CD4-positive, alpha-beta T cell treated with Interleukin-10 for 1 hour (primary cell): ENCODE results near the gene KIAA1614.

Source experiments
- DNase-seq: peaks from one replicate; pipeline ENCODE4 v3.0.0-alpha.2; 2020

Gene KIAA1614

GRCh38 chr1:180925471-180926051 lies 12.9 kb downstream of the KIAA1614 start:
- DNase-seq = no peak

- no peak for DNase-seq
These were observed 13.7 kb downstream of the KIAA1614 start for GRCh38 chr1:180926164-180926981.

- no peak for DNase-seq
These were observed 14.7 kb downstream of the KIAA1614 start for GRCh38 chr1:180927348-180927747.

DNA sequence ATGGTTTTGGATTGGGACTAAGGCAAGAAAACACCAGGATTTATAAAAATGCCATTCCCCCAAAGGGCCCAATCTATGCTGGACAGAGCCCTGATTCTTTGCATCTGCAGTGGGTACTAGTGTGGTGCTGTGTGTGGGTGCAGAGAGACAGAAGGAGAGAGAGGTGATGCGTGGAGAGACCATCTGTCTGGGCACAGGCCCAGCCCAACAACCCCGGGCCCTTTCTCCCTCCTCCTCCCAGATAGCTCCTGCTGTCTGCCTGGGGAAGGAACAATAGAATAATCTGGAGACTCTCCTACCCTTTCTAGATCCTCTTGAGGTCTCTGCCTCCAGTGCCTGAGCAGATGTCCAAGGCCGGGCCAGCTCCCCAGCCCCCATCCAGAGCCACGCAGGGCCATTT lies 15.1 kb downstream of the KIAA1614 start:
- DNase-seq = no peak

DNA sequence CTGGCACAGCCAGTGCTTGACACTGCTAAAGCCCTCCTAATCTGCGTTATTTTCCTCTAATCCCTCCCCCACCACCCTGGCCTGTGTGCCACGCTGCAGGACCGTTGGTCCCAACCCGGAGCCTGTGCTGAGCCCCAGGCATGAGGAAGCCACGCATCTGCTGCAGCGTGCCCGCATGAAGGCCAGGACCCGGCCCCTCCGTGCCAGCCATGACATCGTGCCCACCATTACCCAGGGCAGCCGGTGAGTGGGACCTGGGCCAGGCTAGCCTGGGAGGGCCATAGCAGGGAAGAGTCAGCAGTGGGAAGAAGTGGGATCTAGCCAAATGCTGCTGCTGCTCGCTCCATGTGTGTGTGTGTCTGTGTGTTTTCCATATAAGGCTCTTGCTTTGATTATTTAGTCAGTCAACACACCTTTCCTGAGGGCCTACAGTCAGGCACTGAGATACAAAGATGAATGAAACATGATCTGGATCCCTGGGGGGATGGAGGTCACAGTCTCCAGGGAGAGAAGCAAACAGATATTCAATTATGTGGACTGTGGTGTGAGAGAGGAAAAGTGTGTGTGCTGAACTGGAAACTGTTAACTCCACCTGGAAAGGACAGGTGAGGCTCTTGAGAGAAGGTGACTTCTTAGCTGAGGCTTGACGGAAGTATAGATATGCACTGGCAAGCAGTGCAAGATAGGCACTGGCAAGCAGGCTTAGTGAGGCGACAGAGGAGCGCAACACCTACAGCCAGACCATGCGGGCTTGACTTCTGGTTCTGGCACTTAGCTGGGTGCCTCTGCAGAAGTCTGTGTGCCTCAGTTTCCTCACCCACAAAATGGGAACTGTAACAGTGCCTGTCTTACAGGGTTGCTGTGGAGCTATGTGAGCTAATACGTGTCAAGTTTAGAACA lies 15.9 kb downstream of the KIAA1614 start:
- DNase-seq = no peak

GRCh38 chr1:180929389-180929788 lies 16.7 kb downstream of the KIAA1614 start:
- no peak for DNase-seq

- no peak for DNase-seq
These were observed 18.0 kb downstream of the KIAA1614 start for GRCh38 chr1:180930687-180931086.

DNA sequence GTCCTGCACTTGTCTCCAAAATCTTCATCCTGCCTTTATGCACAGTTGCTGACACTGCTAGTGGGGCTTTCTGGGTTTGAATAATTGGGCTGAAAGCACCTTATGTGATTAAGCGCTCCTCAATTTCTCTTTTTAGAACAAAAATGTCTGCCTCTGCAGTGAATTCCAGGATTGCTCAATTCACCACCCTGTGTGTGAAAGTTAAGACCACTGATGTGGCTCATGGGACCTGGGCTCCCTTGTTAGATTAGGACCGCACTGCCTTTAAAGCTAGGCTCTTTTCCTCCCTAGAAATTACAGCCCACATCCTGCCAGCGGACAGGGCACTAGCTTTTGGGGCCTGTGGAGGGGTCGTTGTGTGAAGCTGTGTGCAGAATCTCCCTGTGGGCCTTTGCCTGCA lies 18.8 kb downstream of the KIAA1614 start:
- no peak for DNase-seq

GRCh38 chr1:180932378-180932777 lies 19.7 kb downstream of the KIAA1614 start:
- no peak for DNase-seq

DNA sequence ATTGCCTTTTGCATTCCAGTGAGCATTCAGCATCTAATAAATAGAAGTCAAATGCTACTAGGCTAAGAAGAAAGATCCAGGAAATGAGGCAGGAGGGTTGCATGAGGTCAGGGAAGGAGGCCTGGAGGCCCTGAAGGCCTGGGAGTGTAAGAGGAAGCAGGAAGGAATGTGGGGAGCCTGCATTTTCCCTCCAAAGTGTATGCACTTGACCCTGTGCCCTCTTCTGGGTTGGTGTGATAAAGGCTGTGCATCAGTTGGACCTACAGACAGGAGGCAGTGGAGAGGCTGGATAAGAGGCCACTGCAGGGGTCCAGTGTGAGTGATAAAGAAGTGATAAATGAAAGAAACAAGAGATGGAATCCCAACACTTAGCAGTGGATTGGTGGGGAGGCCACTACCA lies 20.4 kb downstream of the KIAA1614 start:
- DNase-seq = no peak

DNA sequence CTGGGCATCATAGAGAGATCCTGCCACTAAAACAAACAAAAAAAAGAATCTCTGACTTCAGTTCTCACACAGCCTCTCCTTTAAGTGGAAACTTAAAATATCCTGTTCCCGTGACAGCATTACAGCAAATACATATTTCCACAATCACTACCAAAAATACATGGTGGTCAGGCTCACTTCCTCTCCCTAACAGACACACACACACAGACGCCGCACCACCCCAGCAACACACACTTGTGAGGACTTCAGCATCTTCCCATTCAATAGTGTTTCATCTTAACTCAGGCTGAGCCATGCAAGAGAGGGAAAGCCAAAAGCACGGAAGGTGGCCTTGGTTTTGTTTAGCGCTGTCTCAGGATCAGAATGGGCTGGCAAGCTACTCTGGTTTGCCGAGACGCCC lies 21.9 kb downstream of the KIAA1614 start:
- no peak for DNase-seq

DNA sequence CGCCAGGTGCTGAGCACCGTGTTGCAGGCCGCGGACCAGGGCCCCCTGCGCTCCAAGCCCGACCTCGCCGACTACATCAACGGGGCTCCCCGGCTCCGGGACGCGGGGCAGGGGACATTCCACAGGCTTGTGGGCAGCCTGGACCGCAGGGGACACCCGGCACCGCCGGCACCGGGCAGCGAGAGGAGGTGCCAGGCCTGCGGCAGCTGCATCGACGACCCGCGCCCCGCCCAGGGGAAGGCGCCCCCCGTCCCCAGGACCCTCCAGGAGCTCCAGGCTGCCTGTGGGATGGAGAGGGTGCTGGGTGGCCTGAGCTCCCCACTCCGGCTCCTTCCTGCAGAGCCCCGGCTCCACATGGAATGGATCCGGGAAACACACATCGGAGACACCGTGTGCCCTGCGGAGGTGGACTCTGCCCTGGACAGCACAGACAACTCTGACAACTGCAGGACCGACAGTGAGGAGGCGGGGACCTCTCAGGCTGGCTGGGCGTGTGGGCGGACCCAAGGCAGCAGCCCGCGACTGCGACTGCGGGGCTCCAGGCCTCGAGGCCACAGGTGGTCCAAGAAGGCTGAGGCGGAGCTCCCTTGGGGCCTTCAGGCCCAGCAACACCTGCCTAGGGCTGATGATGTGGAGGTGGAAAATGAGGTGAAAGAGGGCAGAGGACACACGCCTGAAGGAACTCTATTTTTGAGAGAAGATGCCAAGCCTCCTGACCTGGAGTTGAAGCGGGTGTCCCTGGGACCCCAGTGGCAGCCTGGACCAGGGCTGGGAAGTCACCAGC lies 22.8 kb downstream of the KIAA1614 start:
- DNase-seq = no peak

GRCh38 chr1:180936110-180937011 lies 23.7 kb downstream of the KIAA1614 start:
- DNase-seq = no peak

DNA sequence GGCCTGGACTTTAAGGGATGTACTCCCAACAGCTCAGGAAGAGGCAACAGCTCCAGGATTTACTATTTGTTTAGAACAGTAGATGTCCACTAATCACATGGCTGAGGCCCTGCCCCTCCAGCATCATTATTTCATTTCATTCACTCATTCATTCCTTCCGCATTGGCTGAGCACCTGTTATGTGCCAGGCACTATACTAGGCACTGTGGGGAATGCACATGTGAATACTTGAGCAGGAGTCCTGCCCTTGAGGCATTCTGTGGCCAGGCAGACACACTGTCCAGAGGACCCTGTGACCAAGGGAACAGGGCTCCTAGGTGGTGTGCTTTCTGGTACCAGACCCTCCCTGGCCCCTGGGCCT lies 24.3 kb downstream of the KIAA1614 start:
- DNase-seq = no peak

GRCh38 chr1:180937624-180938225 lies 25.0 kb downstream of the KIAA1614 start:
- DNase-seq = no peak

DNA sequence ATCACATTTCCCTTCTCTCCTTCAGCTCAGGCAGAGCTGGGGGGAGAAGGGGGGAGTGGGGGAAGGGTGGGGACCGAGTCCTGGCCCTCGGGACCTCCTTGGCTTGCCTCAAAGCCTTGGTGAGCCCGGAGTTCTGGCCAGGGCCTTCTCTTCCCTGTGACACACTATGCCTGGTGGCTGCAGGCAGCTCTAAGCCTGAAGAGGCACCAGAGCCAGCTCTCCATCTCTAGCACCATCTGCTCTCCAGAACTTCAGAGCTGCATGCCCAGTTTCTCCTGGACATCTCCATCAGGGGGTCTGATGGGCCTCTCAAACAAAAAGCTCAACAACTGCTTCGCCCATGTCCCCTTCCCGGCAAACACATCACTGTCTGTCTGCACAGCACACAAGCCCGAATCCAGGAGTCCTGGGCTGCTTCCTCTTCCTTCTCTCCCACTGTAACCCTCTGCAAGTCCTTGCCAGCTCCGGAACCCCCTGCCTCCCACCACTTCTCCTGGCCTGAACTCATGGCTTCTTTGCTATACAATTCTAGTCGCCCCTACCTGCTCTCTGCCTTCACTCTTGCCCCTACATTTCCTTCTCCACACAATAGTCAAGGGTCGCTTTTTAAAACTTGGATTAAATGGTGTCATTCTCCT lies 26.5 kb downstream of the KIAA1614 start:
- DNase-seq = no peak

DNA sequence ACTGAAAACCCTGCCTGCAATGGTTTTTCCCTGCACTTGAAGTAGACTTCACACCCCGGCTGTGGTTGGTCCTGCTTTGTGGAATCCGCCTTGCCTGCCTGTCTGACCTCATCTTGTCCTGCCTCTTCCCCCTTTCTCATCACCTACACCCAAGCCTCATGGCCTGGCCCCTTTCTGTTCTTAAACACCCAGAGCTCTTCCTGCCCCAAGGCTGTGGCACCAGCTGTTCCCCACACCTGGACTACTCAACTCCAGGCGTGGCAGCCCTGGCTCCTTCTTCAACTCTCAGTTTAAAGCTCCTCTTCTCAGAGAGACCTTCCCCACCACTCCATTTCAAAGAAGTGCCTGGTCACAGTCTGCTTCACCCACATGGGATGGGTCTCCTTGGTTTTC lies 27.0 kb downstream of the KIAA1614 start:
- DNase-seq = no peak

DNA sequence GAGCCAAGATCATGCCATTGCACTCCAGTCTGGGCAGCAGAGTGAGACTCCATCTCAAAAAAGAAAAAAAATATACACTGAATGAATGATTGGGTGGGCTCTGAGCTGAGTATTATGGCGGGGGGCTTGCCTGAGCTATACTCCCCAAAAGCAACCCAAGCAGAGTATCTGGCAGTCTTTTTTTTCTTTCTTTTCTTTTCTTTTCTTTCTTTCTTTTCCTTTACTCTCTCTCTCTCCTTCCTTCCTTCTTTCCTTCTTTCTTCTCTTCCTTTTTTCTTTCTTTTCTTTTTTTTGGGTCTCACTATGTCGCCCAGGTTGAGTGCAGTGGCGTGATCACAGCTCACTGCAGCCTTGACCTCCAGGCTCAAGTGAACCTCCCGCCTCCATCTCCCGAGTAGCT lies 27.7 kb downstream of the KIAA1614 start:
- no peak for DNase-seq

DNA sequence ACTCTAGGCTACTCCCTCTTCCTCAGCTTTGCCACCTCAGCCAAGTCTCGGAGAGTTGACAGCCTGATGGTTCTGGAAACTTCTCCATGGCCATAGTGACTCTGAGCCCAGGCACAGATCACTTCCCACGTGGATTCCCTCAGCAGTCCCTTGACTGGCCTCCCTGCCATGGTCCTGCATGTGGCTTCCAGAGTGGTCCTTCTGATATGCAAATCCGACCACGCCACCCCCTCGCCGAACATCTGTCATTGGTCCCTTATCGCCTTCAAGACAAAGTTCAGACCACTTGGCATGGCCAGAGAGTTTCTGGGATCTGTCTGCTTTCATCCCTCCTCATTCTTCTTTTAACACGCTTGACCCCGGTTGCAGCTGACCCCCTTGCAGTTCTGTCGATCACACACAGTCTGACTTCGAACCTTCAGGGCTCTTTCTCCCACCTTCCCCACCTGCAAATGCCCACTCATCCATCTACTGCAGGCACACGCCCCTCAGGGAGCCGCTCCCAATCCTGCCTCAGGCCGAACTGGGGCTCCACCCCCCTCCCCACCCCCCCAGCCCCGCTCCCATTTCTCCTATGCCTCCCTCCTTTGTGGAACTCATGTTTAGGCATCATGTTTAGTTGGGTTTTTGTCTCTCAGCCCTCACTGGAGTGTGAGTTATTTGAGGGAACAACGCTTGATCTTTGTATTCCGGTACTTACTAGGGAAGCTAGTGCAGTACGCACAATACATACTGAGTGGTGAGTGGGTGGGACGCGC lies 29.0 kb downstream of the KIAA1614 start:
- no peak for DNase-seq

DNA sequence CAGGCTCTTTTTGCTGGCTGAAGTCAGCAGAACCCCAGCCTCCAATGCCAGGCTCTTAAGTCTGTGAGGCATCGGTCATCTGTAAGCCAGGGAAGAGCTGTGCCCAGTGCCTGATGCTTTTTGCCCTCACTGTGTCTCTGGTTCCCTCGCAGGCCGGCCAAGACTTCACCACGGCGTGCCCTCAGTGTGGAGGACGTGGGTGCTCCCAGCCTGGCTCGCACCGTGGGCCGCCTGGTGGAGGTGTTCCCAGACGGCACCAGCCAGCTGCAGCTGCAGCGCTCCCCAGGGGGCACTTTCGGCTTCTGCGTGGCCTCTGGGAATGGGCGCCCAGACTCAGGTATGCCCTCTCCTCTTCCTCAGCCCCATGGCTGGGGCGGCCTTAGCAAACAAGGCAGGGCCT lies 32.5 kb downstream of the KIAA1614 start:
- DNase-seq = no peak
